HAP-1 (cell line): Measurements from ENCODE around the gene MYO3B.

Experiments used
- DNase-seq, 2 experiments: peaks; one replicate each; pipeline ENCODE4 v3.0.0-alpha.2; 2016 to 2020; ENCODE audit warnings: low spot score in 2 of 2
- H3K27me3 ChIP-seq: fragments of 250-450 bp; sonication (Bioruptor Pico); 2 replicates; pipeline ENCODE4 v1.5.1; 2020; ENCODE audit warnings: low read depth, mild to moderate bottlenecking, moderate library complexity
- H3K36me3 ChIP-seq: fragments of 250-450 bp; sonication (Bioruptor Pico); replicated peaks from 2 replicates; pipeline ENCODE4 v1.5.1; 2020; ENCODE audit warnings: mild to moderate bottlenecking
- H3K4me1 ChIP-seq: fragments of 250-450 bp; sonication (Bioruptor Pico); 2 replicates; pipeline ENCODE4 v1.5.1; 2020; ENCODE audit warnings: mild to moderate bottlenecking
- H3K4me3 ChIP-seq: fragments of 250-450 bp; sonication (Bioruptor Pico); 2 replicates; pipeline ENCODE4 v1.5.1; 2020; ENCODE audit warnings: mild to moderate bottlenecking, moderate library complexity
- H3K9me3 ChIP-seq: fragments of 250-450 bp; sonication (Bioruptor Pico); 2 replicates; pipeline ENCODE4 v1.5.1; 2020; ENCODE audit warnings: mild to moderate bottlenecking, moderate library complexity
- in situ Hi-C: fragments of 300-500 bp; cut with MboI; formaldehyde crosslinking; loops from 3 replicates; pipeline ENCODE4 v1.14.3; 2020; ENCODE audit warnings: low sequenced_read_pairs, inconsistent platforms, mixed read lengths

Gene MYO3B, protein sequence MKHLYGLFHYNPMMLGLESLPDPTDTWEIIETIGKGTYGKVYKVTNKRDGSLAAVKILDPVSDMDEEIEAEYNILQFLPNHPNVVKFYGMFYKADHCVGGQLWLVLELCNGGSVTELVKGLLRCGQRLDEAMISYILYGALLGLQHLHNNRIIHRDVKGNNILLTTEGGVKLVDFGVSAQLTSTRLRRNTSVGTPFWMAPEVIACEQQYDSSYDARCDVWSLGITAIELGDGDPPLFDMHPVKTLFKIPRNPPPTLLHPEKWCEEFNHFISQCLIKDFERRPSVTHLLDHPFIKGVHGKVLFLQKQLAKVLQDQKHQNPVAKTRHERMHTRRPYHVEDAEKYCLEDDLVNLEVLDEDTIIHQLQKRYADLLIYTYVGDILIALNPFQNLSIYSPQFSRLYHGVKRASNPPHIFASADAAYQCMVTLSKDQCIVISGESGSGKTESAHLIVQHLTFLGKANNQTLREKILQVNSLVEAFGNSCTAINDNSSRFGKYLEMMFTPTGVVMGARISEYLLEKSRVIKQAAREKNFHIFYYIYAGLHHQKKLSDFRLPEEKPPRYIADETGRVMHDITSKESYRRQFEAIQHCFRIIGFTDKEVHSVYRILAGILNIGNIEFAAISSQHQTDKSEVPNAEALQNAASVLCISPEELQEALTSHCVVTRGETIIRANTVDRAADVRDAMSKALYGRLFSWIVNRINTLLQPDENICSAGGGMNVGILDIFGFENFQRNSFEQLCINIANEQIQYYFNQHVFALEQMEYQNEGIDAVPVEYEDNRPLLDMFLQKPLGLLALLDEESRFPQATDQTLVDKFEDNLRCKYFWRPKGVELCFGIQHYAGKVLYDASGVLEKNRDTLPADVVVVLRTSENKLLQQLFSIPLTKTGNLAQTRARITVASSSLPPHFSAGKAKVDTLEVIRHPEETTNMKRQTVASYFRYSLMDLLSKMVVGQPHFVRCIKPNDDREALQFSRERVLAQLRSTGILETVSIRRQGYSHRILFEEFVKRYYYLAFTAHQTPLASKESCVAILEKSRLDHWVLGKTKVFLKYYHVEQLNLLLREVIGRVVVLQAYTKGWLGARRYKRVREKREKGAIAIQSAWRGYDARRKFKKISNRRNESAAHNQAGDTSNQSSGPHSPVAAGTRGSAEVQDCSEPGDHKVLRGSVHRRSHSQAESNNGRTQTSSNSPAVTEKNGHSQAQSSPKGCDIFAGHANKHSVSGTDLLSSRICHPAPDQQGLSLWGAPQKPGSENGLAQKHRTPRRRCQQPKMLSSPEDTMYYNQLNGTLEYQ (N-terminal part only)

DNA sequence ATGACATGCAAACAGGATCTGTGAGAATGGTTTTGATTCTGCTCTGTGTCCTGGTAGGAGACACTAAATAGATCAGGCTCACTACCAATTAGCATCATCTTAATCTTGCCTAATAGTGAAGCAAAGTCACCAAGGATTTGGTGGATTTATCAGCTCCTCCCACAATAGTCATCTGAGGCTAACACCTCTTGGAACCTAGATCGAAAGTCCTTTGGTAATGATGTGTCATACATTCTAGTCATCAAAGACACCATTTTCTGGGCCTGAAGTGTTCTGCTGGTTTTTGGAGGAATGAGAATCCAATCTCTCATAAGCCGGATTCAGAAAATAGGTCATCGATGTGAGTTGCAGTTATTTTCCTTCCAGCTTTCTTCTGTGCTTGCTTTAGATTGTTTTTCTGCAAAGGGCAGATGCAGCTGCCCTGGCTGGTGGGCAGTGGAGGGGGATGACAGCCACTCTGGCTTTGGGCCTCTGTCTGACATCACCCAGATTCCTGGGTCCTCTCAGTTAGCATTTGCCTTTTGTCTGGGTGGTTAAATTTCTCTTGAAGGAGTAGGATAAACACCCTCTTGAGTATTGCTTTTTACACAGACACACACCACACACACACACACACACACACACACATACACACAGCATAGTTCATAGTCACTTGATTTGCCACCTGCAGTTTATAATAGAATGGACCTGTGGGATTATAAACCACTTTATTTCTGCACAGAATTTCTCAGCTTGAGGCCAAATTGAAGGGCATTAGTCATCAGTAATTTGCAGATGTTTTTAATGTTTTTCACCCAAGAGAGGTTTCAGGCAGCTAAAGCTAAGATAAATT is at the start of gene MYO3B:
Gene MYO3B (plus strand): TSS at position 198 of the 832 bp plus-strand sequence. CDS start 141 bp downstream, at position 339.
- no peak for DNase-seq
- Histone ChIP-seq H3K9me3 (no peaks in the 10 kb centered on the region), H3K4me1 (peaks cover 21% of the 10 kb centered on the region), H3K4me3 (no peak within 1 kb of the TSS), H3K27me3 (no peaks in the 10 kb centered on the region), H3K36me3 (no peaks in the 10 kb centered on the region)
- in situ Hi-C loops = no loop called here

DNA sequence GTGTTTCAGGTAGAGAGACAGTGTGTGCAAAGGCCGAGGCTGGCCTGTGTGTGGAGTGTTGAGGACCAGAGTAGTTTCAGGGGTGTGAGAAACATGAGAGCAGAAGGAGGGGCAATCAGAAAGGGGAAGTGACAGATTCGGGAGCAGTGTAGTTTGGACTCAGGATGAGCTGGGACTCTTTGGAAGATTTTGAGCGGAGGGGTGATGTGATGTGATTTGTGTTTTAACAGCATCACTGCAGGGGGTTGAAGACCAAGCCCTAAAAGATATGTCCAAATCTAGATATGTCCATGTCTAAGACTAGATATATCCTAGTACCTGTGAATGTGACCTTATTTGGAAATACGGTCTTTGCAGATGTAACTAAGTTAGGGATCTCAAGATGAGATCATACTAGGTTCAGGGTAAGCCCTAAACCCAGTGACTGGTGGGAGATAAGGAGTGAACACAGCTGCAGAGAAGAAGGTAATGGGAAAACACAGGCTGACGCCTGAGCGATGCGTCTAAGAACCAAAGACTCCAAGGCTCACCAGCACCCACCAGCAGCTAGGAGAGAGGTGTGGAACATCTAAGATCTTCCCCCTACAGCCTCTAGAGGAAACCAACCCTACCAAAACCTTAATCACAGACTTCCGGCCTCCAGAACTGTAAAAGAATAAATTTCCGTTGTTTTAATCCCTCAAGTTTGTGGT is 38.5 kb upstream of the MYO3B start:
- H3K9me3 ChIP-seq = no peaks in the 10 kb centered on the region
- DNase-seq = no peak
- no peaks in the 10 kb centered on the region for H3K36me3 ChIP-seq
- no peaks in the 10 kb centered on the region for H3K27me3 ChIP-seq
- H3K4me1 ChIP-seq = no peaks in the 10 kb centered on the region
- in situ Hi-C loops = no loop called here
- H3K4me3 ChIP-seq = no peak overlapping the region

GRCh38 chr2:170140561-170140960 is 37.4 kb upstream of the MYO3B start:
- in situ Hi-C loops = no loop called here

DNA sequence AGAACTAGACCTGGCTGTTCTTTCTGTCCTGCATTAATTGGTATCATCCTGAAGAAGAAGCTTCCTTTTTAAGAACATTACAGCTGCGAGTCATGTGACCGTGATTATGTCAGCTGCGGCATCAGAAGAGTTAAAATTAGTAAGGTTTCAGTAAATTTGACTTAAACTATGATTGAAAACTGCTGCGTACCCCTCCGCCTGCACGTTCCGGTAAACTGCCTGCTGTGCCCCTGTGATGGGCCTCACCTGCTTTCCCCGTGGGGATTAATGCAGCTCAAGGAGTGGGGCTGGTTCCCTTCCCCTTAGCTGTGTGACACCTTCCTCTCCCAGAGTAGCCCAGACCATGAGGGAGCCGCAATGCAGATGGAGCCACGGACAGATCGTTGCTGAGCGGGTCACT is 36.1 kb upstream of the MYO3B start:
- no peaks in the 10 kb centered on the region for H3K36me3 ChIP-seq
- no peak for DNase-seq
- H3K9me3 ChIP-seq = no peaks in the 10 kb centered on the region
- peaks cover 1% of the 10 kb centered on the region; the same call in 1 of the 2 replicates for H3K4me1 ChIP-seq
- no peak overlapping the region for H3K4me3 ChIP-seq
- in situ Hi-C loops = no loop called here
- H3K27me3 ChIP-seq = no peaks in the 10 kb centered on the region

More at GRCh38 chr2:170140561-170140960, 37.4 kb upstream of the MYO3B start:
- Histone ChIP-seq H3K4me1 (no peaks in the 10 kb centered on the region), H3K27me3 (no peaks in the 10 kb centered on the region), H3K9me3 (no peaks in the 10 kb centered on the region), H3K4me3 (no peak overlapping the region), H3K36me3 (no peaks in the 10 kb centered on the region)
- no peak for DNase-seq

- H3K4me1 ChIP-seq = peaks cover 3% of the 10 kb centered on the region; the same call in 1 of the 2 replicates
- in situ Hi-C loops = no loop called here
- no peaks in the 10 kb centered on the region for H3K27me3 ChIP-seq
- no peaks in the 10 kb centered on the region for H3K36me3 ChIP-seq
- no peaks in the 10 kb centered on the region for H3K9me3 ChIP-seq
- no peak overlapping the region for H3K4me3 ChIP-seq
- no peak for DNase-seq
These were observed 35.4 kb upstream of the MYO3B start for GRCh38 chr2:170142502-170142901.

DNA sequence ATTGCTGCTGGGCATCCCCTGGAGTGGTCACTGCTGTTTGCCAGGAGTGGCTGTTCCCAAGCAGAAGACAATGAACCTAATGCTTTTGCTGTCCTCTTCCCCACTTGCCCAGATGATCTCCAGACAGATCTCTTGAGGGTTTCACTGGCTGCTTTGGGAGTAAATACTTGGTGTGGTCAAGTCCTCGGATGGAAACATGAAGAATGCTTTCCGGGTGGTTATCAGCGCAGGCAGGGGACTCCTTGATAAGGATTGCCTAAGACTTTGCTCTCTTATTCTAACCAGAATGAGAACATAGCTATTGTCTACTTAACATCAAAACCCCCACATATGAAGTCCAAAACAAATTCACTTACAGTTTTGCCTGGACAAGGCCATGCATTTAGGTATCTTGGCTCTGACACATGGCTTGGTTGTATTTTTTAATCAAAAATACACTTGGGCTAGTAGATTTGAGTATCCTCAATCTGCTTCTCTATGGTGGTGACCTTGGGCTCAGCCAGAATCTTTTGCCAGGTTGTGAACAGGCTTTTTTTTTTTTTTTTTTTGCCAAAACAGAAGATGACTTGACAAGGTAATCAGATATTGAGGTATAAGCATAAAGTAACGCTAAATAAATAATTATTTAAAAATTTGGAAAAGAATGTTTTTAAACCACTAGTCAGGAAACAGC is 34.8 kb upstream of the MYO3B start:
- DNase-seq = no peak
- Histone ChIP-seq H3K4me3 (no peak overlapping the region), H3K9me3 (no peaks in the 10 kb centered on the region), H3K27me3 (no peaks in the 10 kb centered on the region), H3K36me3 (no peaks in the 10 kb centered on the region), H3K4me1 (peaks cover 3% of the 10 kb centered on the region; the same call in 1 of the 2 replicates)
- in situ Hi-C loops = no loop called here

GRCh38 chr2:170144761-170145160 is 33.2 kb upstream of the MYO3B start:
- peaks cover 3% of the 10 kb centered on the region; the same call in 1 of the 2 replicates for H3K4me1 ChIP-seq
- in situ Hi-C loops = no loop called here

GRCh38 chr2:170145191-170145590 is 32.8 kb upstream of the MYO3B start:
- Histone ChIP-seq H3K4me3 (no peak overlapping the region), H3K9me3 (no peaks in the 10 kb centered on the region), H3K36me3 (no peaks in the 10 kb centered on the region), H3K27me3 (no peaks in the 10 kb centered on the region), H3K4me1 (peaks cover 3% of the 10 kb centered on the region; the same call in 1 of the 2 replicates)
- no peak for DNase-seq
- in situ Hi-C loops = no loop called here

More at GRCh38 chr2:170144761-170145160, 33.2 kb upstream of the MYO3B start:
- DNase-seq = no peak
- no peak overlapping the region for H3K4me3 ChIP-seq
- H3K27me3 ChIP-seq = no peaks in the 10 kb centered on the region
- H3K36me3 ChIP-seq = no peaks in the 10 kb centered on the region
- no peaks in the 10 kb centered on the region for H3K9me3 ChIP-seq

GRCh38 chr2:170145675-170146432 is 32.1 kb upstream of the MYO3B start:
- Histone ChIP-seq H3K4me1 (peaks cover 3% of the 10 kb centered on the region; the same call in 1 of the 2 replicates), H3K9me3 (no peaks in the 10 kb centered on the region), H3K36me3 (no peaks in the 10 kb centered on the region), H3K27me3 (no peaks in the 10 kb centered on the region), H3K4me3 (no peak overlapping the region)
- in situ Hi-C loops = no loop called here
- DNase-seq = no peak

DNA sequence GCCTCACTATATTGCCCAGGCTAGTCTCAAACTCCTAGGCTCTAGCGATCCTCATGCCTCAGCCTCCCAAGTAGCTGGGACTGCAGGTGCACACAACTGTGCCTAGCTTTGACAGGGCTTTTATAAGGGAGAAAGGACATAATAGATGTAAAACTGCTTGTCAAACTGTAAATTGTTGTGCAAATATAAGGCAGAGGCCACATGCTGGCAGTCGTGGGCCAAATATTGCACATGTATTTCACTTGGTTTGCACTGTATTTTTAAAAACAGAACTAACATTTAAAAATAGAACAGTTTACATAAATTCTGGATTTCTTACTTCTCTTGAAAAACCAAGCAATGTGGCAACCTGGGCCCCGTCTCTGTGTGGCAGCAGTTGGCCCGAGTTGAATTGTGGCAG is 31.2 kb upstream of the MYO3B start:
- Histone ChIP-seq H3K27me3 (no peaks in the 10 kb centered on the region), H3K4me3 (no peak overlapping the region), H3K9me3 (no peaks in the 10 kb centered on the region), H3K36me3 (no peaks in the 10 kb centered on the region), H3K4me1 (peaks cover 3% of the 10 kb centered on the region; the same call in 1 of the 2 replicates)
- no peak for DNase-seq
- in situ Hi-C loops = no loop called here

DNA sequence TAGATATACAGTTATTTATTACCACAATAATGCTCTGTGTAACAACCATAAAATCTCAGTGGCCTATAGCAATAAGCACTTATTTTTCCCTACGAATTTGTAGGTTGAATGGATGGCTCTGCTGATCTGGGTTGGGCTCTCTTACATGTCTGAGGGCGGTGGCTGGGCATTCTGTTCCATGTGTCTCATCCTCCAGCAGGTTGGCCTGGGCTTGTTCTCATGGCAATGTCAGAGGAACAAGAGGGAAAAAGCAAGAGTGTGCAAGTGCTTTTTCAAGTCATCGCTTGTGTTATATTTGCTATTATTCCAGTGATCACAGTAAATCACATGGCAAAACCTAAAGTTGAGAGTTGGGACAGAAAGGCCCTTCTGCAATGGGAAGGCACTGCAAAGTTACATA is 30.4 kb upstream of the MYO3B start:
- Histone ChIP-seq H3K36me3 (no peaks in the 10 kb centered on the region), H3K27me3 (no peaks in the 10 kb centered on the region), H3K9me3 (no peaks in the 10 kb centered on the region), H3K4me3 (no peak overlapping the region), H3K4me1 (peaks cover 3% of the 10 kb centered on the region; the same call in 1 of the 2 replicates)
- in situ Hi-C loops = no loop called here
- no peak for DNase-seq
